ENCODE results near the gene USP12. TPM values are rescaled to one million over a fixed set of nuclear protein-coding genes. Genes with fewer than 3 reads are reported as not detected.

Gene USP12
- total RNA-seq, 1 experiment from 2014 or later: 26.1 TPM

DNA sequence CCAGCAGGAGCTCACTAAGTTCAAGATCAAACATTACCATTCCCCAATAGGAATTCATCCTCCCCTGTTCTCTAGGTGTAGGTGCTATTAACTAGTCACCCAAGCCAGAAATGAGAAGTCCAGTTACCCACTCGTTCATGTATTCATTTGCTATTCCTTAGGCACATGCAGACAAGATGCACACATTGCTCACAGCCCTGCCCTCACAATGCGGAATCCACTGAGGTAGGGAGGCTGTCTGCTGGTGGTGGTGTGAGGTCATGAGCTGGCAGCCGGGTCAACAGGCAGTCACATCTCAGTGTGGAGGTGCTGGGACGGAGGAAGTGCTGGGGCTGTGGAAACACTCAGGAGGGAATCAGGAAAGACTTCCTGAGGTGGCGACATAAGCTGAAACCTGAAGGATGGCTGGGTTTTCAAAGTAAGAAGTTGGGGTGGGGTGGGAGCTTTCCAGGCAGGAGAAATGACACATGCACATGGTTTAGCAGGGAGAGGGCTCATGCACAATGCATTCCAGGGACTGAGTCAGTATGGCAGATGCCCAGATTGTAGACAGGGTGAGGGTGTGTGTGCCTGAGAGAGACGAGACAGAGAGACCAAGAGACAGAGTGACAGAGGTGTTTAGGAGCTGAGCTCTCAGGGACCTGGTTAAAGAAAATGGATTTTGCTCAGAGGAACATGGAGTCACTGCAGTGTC, 117.6 kb downstream of the USP12 start:
- no peak for DNase-seq (ENCODE audit: low spot score)
- Mint-ChIP-seq H3K27me3 (ENCODE audit: low read depth) (no peaks in the 10 kb centered on the region), H3K4me1 (peaks cover 6% of the 10 kb centered on the region), H3K4me3 (no peak overlapping the region), H3K36me3 (peaks cover 8% of the 10 kb centered on the region; the same call in 1 of the 2 replicates), H3K27ac (no peak overlapping the region), H3K9me3 (no peaks in the 10 kb centered on the region; the same call in none of the 2 replicates)
- TF ChIP-seq GRHL2 (CRISPR knock-in tag; IDR thresholded peaks at IDR 0.05; ENCODE audit: insufficient replicate concordance, severe bottlenecking): no peak
- TF ChIP-seq RORB (CRISPR knock-in tag; IDR thresholded peaks at IDR 0.05): no peak
- no peak for TF ChIP-seq TCF7 (CRISPR knock-in tag; IDR thresholded peaks at IDR 0.05; ENCODE audit: low read depth)
- TF ChIP-seq, protein P1, sequence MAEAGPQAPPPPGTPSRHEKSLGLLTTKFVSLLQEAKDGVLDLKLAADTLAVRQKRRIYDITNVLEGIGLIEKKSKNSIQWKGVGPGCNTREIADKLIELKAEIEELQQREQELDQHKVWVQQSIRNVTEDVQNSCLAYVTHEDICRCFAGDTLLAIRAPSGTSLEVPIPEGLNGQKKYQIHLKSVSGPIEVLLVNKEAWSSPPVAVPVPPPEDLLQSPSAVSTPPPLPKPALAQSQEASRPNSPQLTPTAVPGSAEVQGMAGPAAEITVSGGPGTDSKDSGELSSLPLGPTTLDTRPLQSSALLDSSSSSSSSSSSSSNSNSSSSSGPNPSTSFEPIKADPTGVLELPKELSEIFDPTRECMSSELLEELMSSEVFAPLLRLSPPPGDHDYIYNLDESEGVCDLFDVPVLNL (CRISPR knock-in tag; IDR thresholded peaks at IDR 0.05; ENCODE audit: borderline replicate concordance, low read depth): no peak
- TF ChIP-seq, protein P2, sequence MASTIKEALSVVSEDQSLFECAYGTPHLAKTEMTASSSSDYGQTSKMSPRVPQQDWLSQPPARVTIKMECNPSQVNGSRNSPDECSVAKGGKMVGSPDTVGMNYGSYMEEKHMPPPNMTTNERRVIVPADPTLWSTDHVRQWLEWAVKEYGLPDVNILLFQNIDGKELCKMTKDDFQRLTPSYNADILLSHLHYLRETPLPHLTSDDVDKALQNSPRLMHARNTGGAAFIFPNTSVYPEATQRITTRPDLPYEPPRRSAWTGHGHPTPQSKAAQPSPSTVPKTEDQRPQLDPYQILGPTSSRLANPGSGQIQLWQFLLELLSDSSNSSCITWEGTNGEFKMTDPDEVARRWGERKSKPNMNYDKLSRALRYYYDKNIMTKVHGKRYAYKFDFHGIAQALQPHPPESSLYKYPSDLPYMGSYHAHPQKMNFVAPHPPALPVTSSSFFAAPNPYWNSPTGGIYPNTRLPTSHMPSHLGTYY (CRISPR knock-in tag; IDR thresholded peaks at IDR 0.05): no peak
- TF ChIP-seq, protein P3, sequence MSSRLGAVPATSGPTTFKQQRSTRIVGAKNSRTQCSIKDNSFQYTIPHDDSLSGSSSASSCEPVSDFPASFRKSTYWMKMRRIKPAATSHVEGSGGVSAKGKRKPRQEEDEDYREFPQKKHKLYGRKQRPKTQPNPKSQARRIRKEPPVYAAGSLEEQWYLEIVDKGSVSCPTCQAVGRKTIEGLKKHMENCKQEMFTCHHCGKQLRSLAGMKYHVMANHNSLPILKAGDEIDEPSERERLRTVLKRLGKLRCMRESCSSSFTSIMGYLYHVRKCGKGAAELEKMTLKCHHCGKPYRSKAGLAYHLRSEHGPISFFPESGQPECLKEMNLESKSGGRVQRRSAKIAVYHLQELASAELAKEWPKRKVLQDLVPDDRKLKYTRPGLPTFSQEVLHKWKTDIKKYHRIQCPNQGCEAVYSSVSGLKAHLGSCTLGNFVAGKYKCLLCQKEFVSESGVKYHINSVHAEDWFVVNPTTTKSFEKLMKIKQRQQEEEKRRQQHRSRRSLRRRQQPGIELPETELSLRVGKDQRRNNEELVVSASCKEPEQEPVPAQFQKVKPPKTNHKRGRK (CRISPR knock-in tag; IDR thresholded peaks at IDR 0.05; ENCODE audit: borderline replicate concordance): no peak
- TF ChIP-seq ZNF121 (CRISPR knock-in tag; IDR thresholded peaks at IDR 0.05): no peak
- TF ChIP-seq, protein P4, sequence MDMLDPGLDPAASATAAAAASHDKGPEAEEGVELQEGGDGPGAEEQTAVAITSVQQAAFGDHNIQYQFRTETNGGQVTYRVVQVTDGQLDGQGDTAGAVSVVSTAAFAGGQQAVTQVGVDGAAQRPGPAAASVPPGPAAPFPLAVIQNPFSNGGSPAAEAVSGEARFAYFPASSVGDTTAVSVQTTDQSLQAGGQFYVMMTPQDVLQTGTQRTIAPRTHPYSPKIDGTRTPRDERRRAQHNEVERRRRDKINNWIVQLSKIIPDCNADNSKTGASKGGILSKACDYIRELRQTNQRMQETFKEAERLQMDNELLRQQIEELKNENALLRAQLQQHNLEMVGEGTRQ (CRISPR knock-in tag; IDR thresholded peaks at IDR 0.05): no peak
- TF ChIP-seq FOXP1 (CRISPR knock-in tag; IDR thresholded peaks at IDR 0.05; ENCODE audit: borderline replicate concordance): no peak
- ATAC-seq: no peak
- CTCF ChIA-PET: interaction anchor here (0.7 to 1.1 kb wide), 2 partner anchors 14 to 865 kb away, joined by 3 to 4 read pairs; no protein-coding TSS in a partner anchor
- POLR2A ChIA-PET: no interaction called here

DNA sequence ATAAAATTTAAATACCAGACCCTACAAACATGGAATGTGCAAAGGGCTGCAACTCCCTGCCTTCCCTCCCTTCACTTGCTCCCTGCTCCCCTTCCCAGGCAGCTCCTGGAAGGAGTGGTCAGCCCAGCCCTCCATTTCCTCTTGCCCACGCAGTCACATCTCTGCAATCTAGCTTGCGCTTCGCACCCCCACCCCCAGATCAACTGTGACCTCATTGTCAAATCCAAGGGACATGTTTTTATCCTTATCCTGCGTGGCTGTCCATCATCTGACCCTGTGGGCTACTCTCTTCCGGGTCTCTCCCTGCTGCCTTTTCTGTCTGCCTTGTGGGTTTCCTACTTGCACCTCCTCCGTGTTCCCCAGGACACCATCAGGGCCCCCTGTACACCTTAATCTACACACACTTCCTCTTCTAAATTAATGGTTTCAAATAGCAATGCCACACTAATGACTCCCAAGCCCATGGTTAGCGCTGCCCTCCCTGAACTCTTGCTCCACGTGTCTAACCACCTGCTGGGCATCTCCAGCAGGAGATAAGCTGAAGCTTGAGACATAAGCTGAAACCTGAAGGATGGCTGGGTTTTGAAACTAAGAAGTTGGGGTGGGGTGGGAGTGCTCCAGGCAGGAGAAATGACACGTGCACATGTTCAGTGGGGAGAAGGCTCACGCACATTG, 118.3 kb downstream of the USP12 start:
- Mint-ChIP-seq H3K4me1 (peaks cover 6% of the 10 kb centered on the region), H3K9me3 (no peaks in the 10 kb centered on the region; the same call in none of the 2 replicates), H3K27ac (no peak overlapping the region), H3K4me3 (no peak overlapping the region), H3K36me3 (peaks cover 8% of the 10 kb centered on the region; the same call in 1 of the 2 replicates), H3K27me3 (ENCODE audit: low read depth) (no peaks in the 10 kb centered on the region)
- ChIA-PET POLR2A (no interaction called here), CTCF (interaction anchor here (0.7 kb wide), 1 partner anchor 864 kb away, joined by 4 read pairs; no protein-coding TSS in a partner anchor)
- TF ChIP-seq, protein P5, sequence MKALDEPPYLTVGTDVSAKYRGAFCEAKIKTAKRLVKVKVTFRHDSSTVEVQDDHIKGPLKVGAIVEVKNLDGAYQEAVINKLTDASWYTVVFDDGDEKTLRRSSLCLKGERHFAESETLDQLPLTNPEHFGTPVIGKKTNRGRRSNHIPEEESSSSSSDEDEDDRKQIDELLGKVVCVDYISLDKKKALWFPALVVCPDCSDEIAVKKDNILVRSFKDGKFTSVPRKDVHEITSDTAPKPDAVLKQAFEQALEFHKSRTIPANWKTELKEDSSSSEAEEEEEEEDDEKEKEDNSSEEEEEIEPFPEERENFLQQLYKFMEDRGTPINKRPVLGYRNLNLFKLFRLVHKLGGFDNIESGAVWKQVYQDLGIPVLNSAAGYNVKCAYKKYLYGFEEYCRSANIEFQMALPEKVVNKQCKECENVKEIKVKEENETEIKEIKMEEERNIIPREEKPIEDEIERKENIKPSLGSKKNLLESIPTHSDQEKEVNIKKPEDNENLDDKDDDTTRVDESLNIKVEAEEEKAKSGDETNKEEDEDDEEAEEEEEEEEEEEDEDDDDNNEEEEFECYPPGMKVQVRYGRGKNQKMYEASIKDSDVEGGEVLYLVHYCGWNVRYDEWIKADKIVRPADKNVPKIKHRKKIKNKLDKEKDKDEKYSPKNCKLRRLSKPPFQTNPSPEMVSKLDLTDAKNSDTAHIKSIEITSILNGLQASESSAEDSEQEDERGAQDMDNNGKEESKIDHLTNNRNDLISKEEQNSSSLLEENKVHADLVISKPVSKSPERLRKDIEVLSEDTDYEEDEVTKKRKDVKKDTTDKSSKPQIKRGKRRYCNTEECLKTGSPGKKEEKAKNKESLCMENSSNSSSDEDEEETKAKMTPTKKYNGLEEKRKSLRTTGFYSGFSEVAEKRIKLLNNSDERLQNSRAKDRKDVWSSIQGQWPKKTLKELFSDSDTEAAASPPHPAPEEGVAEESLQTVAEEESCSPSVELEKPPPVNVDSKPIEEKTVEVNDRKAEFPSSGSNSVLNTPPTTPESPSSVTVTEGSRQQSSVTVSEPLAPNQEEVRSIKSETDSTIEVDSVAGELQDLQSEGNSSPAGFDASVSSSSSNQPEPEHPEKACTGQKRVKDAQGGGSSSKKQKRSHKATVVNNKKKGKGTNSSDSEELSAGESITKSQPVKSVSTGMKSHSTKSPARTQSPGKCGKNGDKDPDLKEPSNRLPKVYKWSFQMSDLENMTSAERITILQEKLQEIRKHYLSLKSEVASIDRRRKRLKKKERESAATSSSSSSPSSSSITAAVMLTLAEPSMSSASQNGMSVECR (CRISPR knock-in tag; IDR thresholded peaks at IDR 0.05; ENCODE audit: borderline replicate concordance): no peak
- no peak for TF ChIP-seq SOX15 (CRISPR knock-in tag; IDR thresholded peaks at IDR 0.05)
- no peak for TF ChIP-seq TP53 (CRISPR knock-in tag; IDR thresholded peaks at IDR 0.05)
- no peak for TF ChIP-seq CBFB (CRISPR knock-in tag; IDR thresholded peaks at IDR 0.05; ENCODE audit: low read depth)
- DNase-seq (ENCODE audit: low spot score) (no peak), ATAC-seq (no peak)
